IMR-90 (cell line): ENCODE measurements around the gene CCR9. TPM values are rescaled to one million over a fixed set of nuclear protein-coding genes. Genes with fewer than 3 reads are reported as not detected.
A peak's percentile ranks its signal among the peaks of the same experiment; 100 is the strongest.

Source experiments
- ATAC-seq: fragments of 200-7000 bp; cut with Tn5 transposase; 2 replicates; pipeline ENCODE4 v1.9.1; 2020; ENCODE audit warnings: low read depth, mild to moderate bottlenecking, moderate library complexity
- BruUV-seq: library from RNA; stranded (reverse); fragments of 400-500 nt; replicated peaks from 2 replicates; lab custom pipeline; 2021; lab: Mats Ljungman, UMichigan
- CTCF ChIA-PET: fragments of 300-600 bp; formaldehyde crosslinking; extraction: SDS; loops from one replicate; lab custom pipeline; 2021; ENCODE audit warnings: antibody characterized with exemption; lab: Yijun Ruan, JAX
- POLR2A ChIA-PET: fragments of 300-600 bp; sonication (Branson Sonifier 250); formaldehyde crosslinking; loops from one replicate; lab custom pipeline; 2022; ENCODE audit warnings: antibody characterized with exemption; ENCODE audit not compliant: unreplicated experiment; lab: Charles Lee
- DNase-seq: peaks from one replicate; pipeline ENCODE4 v3.0.0; 2013
- H2AFZ ChIP-seq: replicated peaks from 2 replicates; pipeline ENCODE3; 2013; ENCODE audit warnings: low read length, mild to moderate bottlenecking; ENCODE audit not compliant: poor library complexity
- H2AK5ac ChIP-seq: 2 replicates; pipeline ENCODE4 v1.6.1; 2013; ENCODE audit warnings: low read depth, low read length, inconsistent platforms
- H2AK9ac ChIP-seq: replicated peaks from 2 replicates; pipeline ENCODE3; 2013; ENCODE audit warnings: mild to moderate bottlenecking, low read depth, low read length, moderate library complexity; ENCODE audit not compliant: poor library complexity
- H2BK120ac ChIP-seq: 2 replicates; pipeline ENCODE4 v1.6.1; 2013; ENCODE audit warnings: low read depth, low read length, inconsistent platforms
- H2BK15ac ChIP-seq: 3 replicates; pipeline ENCODE4 v1.6.1; 2013; ENCODE audit warnings: low read depth, low read length, inconsistent platforms
- H2BK20ac ChIP-seq: 2 replicates; pipeline ENCODE4 v1.6.1; 2013; ENCODE audit warnings: low read depth, mild to moderate bottlenecking, inconsistent platforms, low read length, moderate library complexity
- H2BK5ac ChIP-seq: 2 replicates; pipeline ENCODE4 v1.6.1; 2013; ENCODE audit warnings: mild to moderate bottlenecking, low read depth, low read length, inconsistent platforms; ENCODE audit not compliant: poor library complexity, severe bottlenecking
- H3K14ac ChIP-seq: replicated peaks from 2 replicates; pipeline ENCODE4 v1.6.1; 2013; ENCODE audit warnings: low read depth, low read length, inconsistent platforms
- H3K18ac ChIP-seq: 2 replicates; pipeline ENCODE4 v1.6.1; 2013; ENCODE audit warnings: low read depth, low read length, control low read depth
- H3K23ac ChIP-seq: 2 replicates; pipeline ENCODE4 v1.6.1; 2013; ENCODE audit warnings: low read depth, low read length, inconsistent platforms
- H3K27ac ChIP-seq: 2 replicates; pipeline ENCODE4 v1.5.1; 2013; ENCODE audit warnings: mild to moderate bottlenecking, control low read depth, low read length; ENCODE audit not compliant: insufficient read depth
- H3K27me3 ChIP-seq: 2 replicates; pipeline ENCODE4 v1.6.1; 2013; ENCODE audit warnings: low read length; ENCODE audit not compliant: control insufficient read depth, insufficient read depth
- H3K36me3 ChIP-seq: 2 replicates; pipeline ENCODE4 v1.6.1; 2013; ENCODE audit warnings: low read length, mixed read lengths; ENCODE audit not compliant: control insufficient read depth, insufficient read depth
- H3K4ac ChIP-seq: 2 replicates; pipeline ENCODE4 v1.6.1; 2013; ENCODE audit warnings: low read depth, low read length, inconsistent platforms
- H3K4me1 ChIP-seq: 2 replicates; pipeline ENCODE4 v1.6.1; 2013; ENCODE audit warnings: low read length, mixed read lengths; ENCODE audit not compliant: control insufficient read depth, insufficient read depth
- H3K4me2 ChIP-seq: 2 replicates; pipeline ENCODE4 v1.6.1; 2013; ENCODE audit warnings: low read depth, mild to moderate bottlenecking, control low read depth, low read length, moderate library complexity
- H3K4me3 ChIP-seq: 2 replicates; pipeline ENCODE4 v1.5.1; 2013; ENCODE audit warnings: low read depth, mild to moderate bottlenecking, control low read depth, low read length, moderate library complexity; ENCODE audit not compliant: insufficient read depth
- H3K56ac ChIP-seq: 2 replicates; pipeline ENCODE4 v1.6.1; 2013; ENCODE audit warnings: low read length, inconsistent platforms; ENCODE audit not compliant: insufficient read depth; ENCODE audit errors: extremely low read depth
- H3K79me1 ChIP-seq, 2 experiments: 2 replicates each; pipeline ENCODE4 v1.6.1; 2013; ENCODE audit warnings: low read length in 2 of 2, inconsistent platforms in 1 of 2, low read depth in 1 of 2
- H3K9ac ChIP-seq: 2 replicates; pipeline ENCODE4 v1.6.1; 2013; ENCODE audit warnings: low read depth, low read length, control low read depth
- H3K9me1 ChIP-seq: 2 replicates; pipeline ENCODE4 v1.6.1; 2013; ENCODE audit warnings: low read length, inconsistent platforms; ENCODE audit not compliant: insufficient read depth
- H3K9me3 ChIP-seq: 2 replicates; pipeline ENCODE4 v1.6.1; 2013; ENCODE audit warnings: low read length; ENCODE audit not compliant: control insufficient read depth, insufficient read depth
- H4K20me1 ChIP-seq: 2 replicates; pipeline ENCODE4 v1.6.1; 2013; ENCODE audit warnings: low read length, inconsistent platforms; ENCODE audit not compliant: insufficient read depth
- H4K5ac ChIP-seq: 2 replicates; pipeline ENCODE4 v1.6.1; 2013; ENCODE audit warnings: mild to moderate bottlenecking, low read depth, low read length, control low read depth
- H4K8ac ChIP-seq, 2 experiments: 2 replicates each; pipeline ENCODE4 v1.6.1; 2013; ENCODE audit warnings: low read depth in 2 of 2, low read length in 2 of 2, control low read depth in 1 of 2, inconsistent platforms in 1 of 2
- H4K91ac ChIP-seq: 2 replicates; pipeline ENCODE4 v1.6.1; 2013; ENCODE audit warnings: low read depth, low read length, inconsistent platforms; ENCODE audit not compliant: insufficient read depth
- BHLHE40 ChIP-seq: fragments of 150-350 bp; IDR thresholded peaks from 2 replicates; pipeline ENCODE4 v1.6.1; 2016; ENCODE audit warnings: mild to moderate bottlenecking, low read depth, low read length
- CEBPB ChIP-seq: IDR thresholded peaks from 2 replicates; pipeline ENCODE4 v1.6.1; 2012; ENCODE audit warnings: low read depth, low read length, improper control_type of control experiment
- CHD1 ChIP-seq: IDR thresholded peaks from 2 replicates; pipeline ENCODE4 v1.6.1; 2012; ENCODE audit warnings: low read depth, low read length, improper control_type of control experiment
- FOS ChIP-seq: fragments of 150-350 bp; IDR thresholded peaks from 2 replicates; pipeline ENCODE4 v1.6.1; 2016; ENCODE audit warnings: low read depth, low read length
- MAFK ChIP-seq: IDR thresholded peaks from 2 replicates; pipeline ENCODE4 v1.6.1; 2012; ENCODE audit warnings: low read depth, low read length, improper control_type of control experiment
- MAZ ChIP-seq: IDR thresholded peaks from 2 replicates; pipeline ENCODE4 v1.6.1; 2012; ENCODE audit warnings: low read depth, mild to moderate bottlenecking, low read length, improper control_type of control experiment, moderate library complexity, borderline replicate concordance
- MXI1 ChIP-seq: IDR thresholded peaks from 2 replicates; pipeline ENCODE4 v1.6.1; 2012; ENCODE audit warnings: low read depth, mild to moderate bottlenecking, low read length, moderate library complexity, borderline replicate concordance
- NFE2L2 ChIP-seq: fragments of 150-350 bp; IDR thresholded peaks from 2 replicates; pipeline ENCODE4 v1.6.1; 2016; ENCODE audit warnings: low read depth, mild to moderate bottlenecking, low read length
- POLR2A ChIP-seq: IDR thresholded peaks from 2 replicates; pipeline ENCODE4 v1.6.1; 2012; ENCODE audit warnings: mild to moderate bottlenecking, low read depth, low read length
- RAD21 ChIP-seq: IDR thresholded peaks from 2 replicates; pipeline ENCODE4 v1.6.1; 2012; ENCODE audit warnings: low read length, improper control_type of control experiment
- RCOR1 ChIP-seq: IDR thresholded peaks from 2 replicates; pipeline ENCODE4 v1.6.1; 2012; ENCODE audit warnings: mild to moderate bottlenecking, low read length, improper control_type of control experiment; ENCODE audit not compliant: insufficient replicate concordance
- RFX5 ChIP-seq: IDR thresholded peaks from 2 replicates; pipeline ENCODE4 v1.8.0; 2012; ENCODE audit warnings: low read depth, mild to moderate bottlenecking, low read length, moderate library complexity
- SMC3 ChIP-seq: fragments of 150-350 bp; IDR thresholded peaks from 2 replicates; pipeline ENCODE4 v1.6.1; 2016; ENCODE audit warnings: low read depth, mild to moderate bottlenecking, antibody characterized with exemption, low read length, moderate library complexity
- WGBS, 2 experiments: methylation state at CpG; one replicate each; pipeline versions ENCODE4 v1.1.5 to v1.1.7; 2013; ENCODE audit warnings: missing lambda C conversion rate in 2 of 2; ENCODE audit not compliant: insufficient read length in 1 of 2; ENCODE audit errors: extremely low coverage in 2 of 2; 5-methylcytosine and 5-hydroxymethylcytosine counted together
- dilution Hi-C: fragments of 300-500 bp; cut with HindIII; formaldehyde crosslinking; loops from one replicate; pipeline ENCODE4 v1.14.3; 2018; ENCODE audit warnings: low sequenced_read_pairs; ENCODE audit not compliant: unreplicated experiment
- in situ Hi-C: fragments of 300-500 bp; cut with MboI; formaldehyde crosslinking; loops from 3 replicates; pipeline ENCODE4 v1.14.3; 2019; ENCODE audit warnings: low sequenced_read_pairs, inconsistent platforms, mixed read lengths
- intact Hi-C: fragments of 100-400 bp; cut with micrococcal nuclease; formaldehyde crosslinking; loops from 2 replicates; pipeline ENCODE4 v1.10.0; 2022
- polyA plus RNA-seq, 3 experiments: library from polyadenylated mRNA; depleted of rRNA; stranded (reverse); fragments of >200 nt; gene quantifications; 2 replicates each; pipeline ENCODE4 v1.2.3, GENCODE V29; 2012; ENCODE audit warnings: low replicate concordance in 1 of 3
- total RNA-seq: library from RNA; depleted of rRNA; stranded (reverse); fragments of >200 nt; gene quantifications from 2 replicates; pipeline ENCODE4 v1.2.3, GENCODE V29; 2012
- TF ChIP-seq, protein P1 (sequence below): fragments of 150-350 bp; IDR thresholded peaks from 2 replicates; pipeline ENCODE4 v1.6.1; 2017; ENCODE audit warnings: mild to moderate bottlenecking, antibody characterized with exemption, low read length, low read depth
- TF ChIP-seq, protein P2 (sequence below): conservative IDR thresholded peaks from 2 replicates; pipeline ENCODE4 v1.5.1; 2012; ENCODE audit warnings: mild to moderate bottlenecking, low read depth, low read length, improper control_type of control experiment
- TF ChIP-seq, protein P3 (sequence below): fragments of 150-350 bp; IDR thresholded peaks from 2 replicates; pipeline ENCODE4 v1.6.1; 2016; ENCODE audit warnings: low read depth, mild to moderate bottlenecking, low read length, moderate library complexity, borderline replicate concordance

Gene CCR9
- total and polyA plus RNA-seq, 2 of the 4 experiments (the other 2 are of a cell fraction) = not detected

DNA sequence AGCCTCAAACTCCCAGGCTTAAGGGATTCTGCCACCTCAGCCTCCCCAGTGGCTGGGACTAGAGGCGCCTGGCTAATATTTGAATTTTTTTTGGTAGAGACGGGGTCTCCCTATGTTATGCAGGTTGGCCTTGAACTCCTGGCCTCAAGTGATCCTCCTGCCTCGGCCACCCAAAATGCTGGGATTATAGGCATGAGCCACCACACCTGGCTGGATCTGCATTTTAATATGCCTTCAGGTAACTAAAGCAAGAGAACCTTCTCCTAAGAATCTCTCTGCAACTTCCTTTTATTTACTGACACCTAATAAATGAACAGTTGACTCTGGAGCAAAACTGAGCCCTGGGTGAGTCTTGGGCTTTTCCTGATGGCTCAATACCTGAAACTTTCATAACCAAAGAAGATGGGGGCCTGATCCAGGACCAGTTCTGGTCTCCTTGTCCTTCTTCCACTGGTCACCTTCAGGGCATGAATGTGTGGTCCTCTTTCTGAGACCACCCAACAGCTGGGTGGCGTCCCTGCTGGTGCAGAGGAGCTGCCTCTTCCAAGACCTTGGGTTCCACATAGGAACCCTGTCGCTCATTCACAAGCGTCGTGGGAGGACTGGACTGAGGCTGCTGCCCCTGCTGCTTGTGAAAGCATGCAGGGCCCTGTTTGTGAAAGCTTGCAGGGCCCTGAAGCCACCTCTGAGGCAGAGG, 28.2 kb downstream of the CCR9 start:
- no TSS peak for BruUV-seq
- Histone ChIP-seq H3K18ac (no peak overlapping the region), H2AFZ (no peak overlapping the region), H4K5ac (no peak overlapping the region), H3K4me2 (no peak overlapping the region), H3K9ac (no peak overlapping the region), H3K27ac (no peak overlapping the region), H3K23ac (no peak overlapping the region), H4K8ac (no peak overlapping the region), H4K20me1 (no peaks in the 10 kb centered on the region), H3K9me3 (no peaks in the 10 kb centered on the region), H3K36me3 (peaks cover 2% of the 10 kb centered on the region; the same call in 1 of the 2 replicates), H2BK5ac (no peak overlapping the region), H2AK5ac (peak overlapping the region; percentile 57), H3K4me3 (no peak overlapping the region), H3K56ac (no peak overlapping the region), H2AK9ac (no peak overlapping the region), H3K4ac (no peak overlapping the region), H2BK20ac (no peak overlapping the region), H3K79me1 (no peaks in the 10 kb centered on the region), H2BK15ac (no peak overlapping the region), H3K14ac (no peak overlapping the region), H3K27me3 (no peaks in the 10 kb centered on the region), H2BK120ac (no peak overlapping the region), H3K4me1 (peaks cover 6% of the 10 kb centered on the region), H4K91ac (no peak overlapping the region), H3K9me1 (no peaks in the 10 kb centered on the region; the same call in 1 of the 2 replicates)
- WGBS, 2 experiments = 100% methylated on average over 2 of the region's 7 CpGs; no CpG with 5 or more reads in 1 of the 2 experiments
- DNase-seq (no peak), ATAC-seq (no peak)
- dilution Hi-C loops = no loop called here
- ChIA-PET POLR2A (no interaction called here), CTCF (no interaction called here)
- TF ChIP-seq MXI1 (no peak), CEBPB (no peak), CHD1 (no peak), RCOR1 (no peak), BHLHE40 (no peak), FOS (no peak), POLR2A (no peak), MAZ (no peak), RFX5 (no peak), SMC3 (no peak), NFE2L2 (no peak), RAD21 (no peak), MAFK (no peak)
- TF ChIP-seq, protein P1, sequence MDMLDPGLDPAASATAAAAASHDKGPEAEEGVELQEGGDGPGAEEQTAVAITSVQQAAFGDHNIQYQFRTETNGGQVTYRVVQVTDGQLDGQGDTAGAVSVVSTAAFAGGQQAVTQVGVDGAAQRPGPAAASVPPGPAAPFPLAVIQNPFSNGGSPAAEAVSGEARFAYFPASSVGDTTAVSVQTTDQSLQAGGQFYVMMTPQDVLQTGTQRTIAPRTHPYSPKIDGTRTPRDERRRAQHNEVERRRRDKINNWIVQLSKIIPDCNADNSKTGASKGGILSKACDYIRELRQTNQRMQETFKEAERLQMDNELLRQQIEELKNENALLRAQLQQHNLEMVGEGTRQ = no peak
- TF ChIP-seq, protein P2, sequence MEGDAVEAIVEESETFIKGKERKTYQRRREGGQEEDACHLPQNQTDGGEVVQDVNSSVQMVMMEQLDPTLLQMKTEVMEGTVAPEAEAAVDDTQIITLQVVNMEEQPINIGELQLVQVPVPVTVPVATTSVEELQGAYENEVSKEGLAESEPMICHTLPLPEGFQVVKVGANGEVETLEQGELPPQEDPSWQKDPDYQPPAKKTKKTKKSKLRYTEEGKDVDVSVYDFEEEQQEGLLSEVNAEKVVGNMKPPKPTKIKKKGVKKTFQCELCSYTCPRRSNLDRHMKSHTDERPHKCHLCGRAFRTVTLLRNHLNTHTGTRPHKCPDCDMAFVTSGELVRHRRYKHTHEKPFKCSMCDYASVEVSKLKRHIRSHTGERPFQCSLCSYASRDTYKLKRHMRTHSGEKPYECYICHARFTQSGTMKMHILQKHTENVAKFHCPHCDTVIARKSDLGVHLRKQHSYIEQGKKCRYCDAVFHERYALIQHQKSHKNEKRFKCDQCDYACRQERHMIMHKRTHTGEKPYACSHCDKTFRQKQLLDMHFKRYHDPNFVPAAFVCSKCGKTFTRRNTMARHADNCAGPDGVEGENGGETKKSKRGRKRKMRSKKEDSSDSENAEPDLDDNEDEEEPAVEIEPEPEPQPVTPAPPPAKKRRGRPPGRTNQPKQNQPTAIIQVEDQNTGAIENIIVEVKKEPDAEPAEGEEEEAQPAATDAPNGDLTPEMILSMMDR = no peak
- TF ChIP-seq, protein P3, sequence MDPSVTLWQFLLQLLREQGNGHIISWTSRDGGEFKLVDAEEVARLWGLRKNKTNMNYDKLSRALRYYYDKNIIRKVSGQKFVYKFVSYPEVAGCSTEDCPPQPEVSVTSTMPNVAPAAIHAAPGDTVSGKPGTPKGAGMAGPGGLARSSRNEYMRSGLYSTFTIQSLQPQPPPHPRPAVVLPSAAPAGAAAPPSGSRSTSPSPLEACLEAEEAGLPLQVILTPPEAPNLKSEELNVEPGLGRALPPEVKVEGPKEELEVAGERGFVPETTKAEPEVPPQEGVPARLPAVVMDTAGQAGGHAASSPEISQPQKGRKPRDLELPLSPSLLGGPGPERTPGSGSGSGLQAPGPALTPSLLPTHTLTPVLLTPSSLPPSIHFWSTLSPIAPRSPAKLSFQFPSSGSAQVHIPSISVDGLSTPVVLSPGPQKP = no peak
- in situ Hi-C loops = no loop called here
- intact Hi-C loops = no loop called here
